NCI-H2196 (cell line): ENCODE data around the gene HS6ST1.

Experiments used
- DNase-seq: peaks from one replicate; lab custom pipeline; 2025; ENCODE audit not compliant: unreplicated experiment; lab: John Stamatoyannopoulos, UW

Gene HS6ST1

GRCh38 chr2:128249555-128249954, 69.1 kb downstream of the HS6ST1 start:
- DNase-seq: no peak

DNA sequence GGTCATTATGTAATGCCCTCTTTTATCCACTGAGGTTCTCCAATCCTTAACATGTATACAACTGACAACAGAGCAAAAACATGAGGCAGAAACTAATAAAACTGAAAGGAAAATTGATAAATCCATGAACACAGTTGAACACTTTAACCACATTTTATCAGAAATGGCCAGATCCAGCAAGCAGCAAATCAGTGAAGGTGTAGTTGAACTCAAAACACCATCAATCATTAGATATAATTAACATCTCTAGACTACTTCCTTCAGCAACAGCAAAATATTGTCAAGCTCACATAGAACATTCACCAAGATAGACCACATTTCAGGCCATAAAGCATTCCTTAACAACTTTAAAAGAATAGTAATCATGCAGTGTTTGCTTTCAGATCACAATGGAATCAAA, 72.9 kb downstream of the HS6ST1 start:
- DNase-seq: no peak

- no peak for DNase-seq
These were observed 76.8 kb downstream of the HS6ST1 start for GRCh38 chr2:128241896-128242295.

- DNase-seq: no peak
These were observed 80.6 kb downstream of the HS6ST1 start for GRCh38 chr2:128237911-128238697.

GRCh38 chr2:128237081-128237534, 81.6 kb downstream of the HS6ST1 start:
- DNase-seq: no peak

DNA sequence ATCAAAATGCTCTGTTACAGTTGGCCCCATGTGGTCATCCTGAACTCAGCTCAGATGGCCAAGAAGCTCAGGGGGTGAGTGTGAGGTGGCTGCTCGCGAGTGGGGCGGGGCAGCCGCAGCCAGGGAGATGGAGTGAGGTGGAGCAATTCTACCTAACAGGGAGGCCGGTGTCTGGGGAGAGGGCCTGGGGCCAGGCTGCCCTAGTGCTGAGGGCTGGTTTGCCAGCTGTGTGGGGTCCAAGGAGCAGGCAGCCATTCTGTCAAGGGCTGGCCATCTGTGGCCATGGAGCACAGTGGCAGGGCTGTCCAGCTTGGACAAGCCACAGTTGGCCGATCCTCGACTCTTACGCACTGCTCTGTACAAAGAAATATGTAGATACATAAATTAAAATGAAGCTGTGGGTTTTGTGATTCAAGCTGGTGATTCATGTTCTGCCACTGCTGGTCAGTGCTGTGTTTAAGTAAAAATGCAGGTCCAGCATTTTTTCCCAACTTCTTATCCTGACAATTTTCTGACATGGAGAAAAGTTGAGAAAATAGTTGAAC, 82.1 kb downstream of the HS6ST1 start:
- DNase-seq: no peak

GRCh38 chr2:128235581-128235980, 83.1 kb downstream of the HS6ST1 start:
- no peak for DNase-seq

DNA sequence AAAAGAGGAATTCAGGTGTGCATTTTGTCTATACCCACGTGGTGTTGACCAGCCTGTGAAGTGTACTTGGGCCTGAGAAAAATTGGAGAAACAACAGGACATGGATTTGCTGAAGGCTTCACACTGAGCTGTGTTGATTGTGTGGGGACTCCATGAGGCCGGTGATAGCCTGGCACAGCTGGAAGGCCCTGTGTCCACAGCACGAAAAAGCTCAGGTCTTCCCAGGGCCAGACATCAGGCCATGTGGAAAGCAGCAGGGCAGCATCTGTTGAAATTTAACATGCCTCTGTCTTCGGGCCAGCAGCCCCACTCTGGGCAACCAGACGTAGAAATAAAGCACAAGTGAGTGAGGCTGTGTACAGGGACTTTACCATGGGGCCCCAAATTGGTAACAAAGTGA, 84.1 kb downstream of the HS6ST1 start:
- DNase-seq: no peak

DNA sequence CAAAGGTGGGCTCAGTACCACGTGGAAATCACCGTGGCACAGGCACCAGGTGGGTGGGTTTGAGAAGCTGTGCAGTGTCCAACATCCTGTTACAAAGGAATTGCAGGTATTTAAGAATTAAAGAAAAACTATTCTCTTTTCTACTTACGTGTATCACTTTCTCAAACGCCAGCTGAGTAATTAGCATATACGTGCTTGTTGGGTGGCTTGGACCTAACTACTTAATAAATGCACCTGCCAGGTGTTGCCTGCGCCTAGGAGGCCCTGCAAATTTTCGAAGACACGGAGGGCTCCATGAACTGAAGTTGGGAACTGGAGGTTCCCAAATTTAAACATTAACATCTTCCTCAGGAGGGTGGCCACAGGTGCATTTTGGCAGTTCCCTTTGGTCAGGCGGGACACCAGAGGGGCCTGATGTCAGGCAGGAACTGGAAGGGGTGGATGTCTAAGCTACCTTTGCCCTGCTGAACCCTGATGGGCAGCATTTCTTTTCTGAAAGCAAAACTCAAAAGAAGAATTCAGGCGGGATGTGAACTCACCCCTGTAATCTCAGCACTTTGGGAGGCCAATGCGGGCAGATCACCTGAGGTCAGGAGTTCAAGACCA, 84.8 kb downstream of the HS6ST1 start:
- peak; percentile 45 for DNase-seq

DNA sequence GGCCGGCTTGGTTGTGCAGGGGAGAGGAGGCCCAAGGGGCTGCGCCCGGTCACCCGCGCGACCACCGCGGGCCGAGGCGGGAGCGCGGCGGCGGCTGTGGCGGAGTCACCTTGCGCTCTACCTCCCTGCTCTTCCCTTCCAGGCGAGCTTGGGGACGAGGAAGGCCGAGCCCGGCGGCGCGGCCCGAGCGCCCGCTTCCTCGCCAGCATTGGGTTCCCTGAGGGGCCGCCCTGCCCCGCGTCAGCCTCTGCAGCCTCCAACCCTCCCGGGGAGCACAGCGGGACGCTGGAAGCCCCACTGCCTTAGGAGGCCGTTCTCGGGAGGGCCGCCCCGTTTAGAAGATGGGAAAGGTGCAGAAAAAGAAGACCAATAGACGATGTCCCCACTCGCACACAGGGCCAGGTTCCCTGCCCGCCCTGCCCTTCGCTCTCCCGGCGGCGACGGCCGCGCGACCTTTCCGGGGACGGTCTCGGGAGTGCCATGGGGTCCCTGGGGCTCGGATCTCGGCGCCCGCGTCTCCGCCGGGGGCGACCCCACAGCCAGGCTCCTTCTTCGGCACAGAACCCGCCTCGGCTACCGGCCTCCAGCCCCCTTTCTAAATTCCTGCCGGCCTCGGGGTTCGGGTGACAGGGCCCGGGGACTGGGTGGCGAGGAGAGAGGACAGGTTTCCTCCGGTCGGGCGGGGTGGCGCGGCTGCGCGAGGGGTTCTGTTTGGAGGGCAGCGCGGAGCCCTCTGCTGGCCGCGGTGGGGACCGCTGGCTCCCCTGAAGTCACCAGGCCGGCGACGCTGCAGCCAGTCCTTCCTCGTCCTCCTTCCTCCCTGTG, 85.5 kb downstream of the HS6ST1 start:
- DNase-seq: peak; percentile 80

- no peak for DNase-seq
These were observed 89.8 kb downstream of the HS6ST1 start for GRCh38 chr2:128228894-128229293.

DNA sequence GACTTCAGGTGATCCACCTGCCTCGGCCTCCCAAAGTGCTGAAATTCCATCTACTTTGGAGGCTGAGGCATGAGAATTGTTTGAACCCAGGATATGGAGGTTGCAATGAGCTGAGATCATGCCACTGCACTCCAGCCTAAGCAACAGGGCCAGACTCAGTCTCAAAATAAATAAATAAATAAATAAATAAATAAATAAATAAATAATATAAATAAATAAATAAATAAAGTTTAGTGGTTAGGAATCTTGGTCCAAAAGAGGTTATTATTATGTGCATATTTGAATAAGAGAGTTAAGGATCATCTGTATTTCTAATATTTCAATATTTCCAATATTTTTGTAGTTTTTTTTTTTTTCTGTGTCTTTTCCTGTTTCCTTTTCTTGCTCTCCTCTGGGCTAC, 90.8 kb downstream of the HS6ST1 start:
- no peak for DNase-seq

GRCh38 chr2:128219891-128220290, 98.8 kb downstream of the HS6ST1 start:
- no peak for DNase-seq

- DNase-seq: no peak
These were observed 101.0 kb downstream of the HS6ST1 start for GRCh38 chr2:128217671-128218070.

- no peak for DNase-seq
These were observed 102.6 kb downstream of the HS6ST1 start for GRCh38 chr2:128215897-128216642.
